Measurements from ENCODE around the gene MSRB1. TPM values are rescaled to one million over a fixed set of nuclear protein-coding genes. Genes with fewer than 3 reads are reported as not detected.
A peak's percentile ranks its signal among the peaks of the same experiment; 100 is the strongest.

MSRB1 gene
- total and polyA plus RNA-seq, 2 of the 13 experiments (the other 11 are each of a cell fraction or from before 2014, with no cell fraction given), result 32.1 to 75.4 TPM

DNA sequence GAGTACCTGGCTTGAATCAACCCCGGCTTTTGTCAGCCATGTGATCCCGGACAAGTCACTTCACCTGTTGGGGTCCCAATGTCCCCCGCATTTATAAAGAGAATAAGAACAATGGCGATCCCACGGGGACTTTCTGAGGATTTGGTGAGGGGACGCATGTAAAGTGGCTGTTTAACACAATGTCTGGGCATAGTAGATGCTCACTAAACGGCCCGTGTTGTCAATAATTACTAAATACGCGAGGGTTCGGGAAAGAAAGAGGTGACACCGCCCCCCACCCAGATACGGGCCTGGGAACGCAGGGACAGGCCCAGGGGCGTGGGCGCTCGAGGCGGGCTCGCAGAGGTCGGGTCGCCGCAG, 48.6 kb upstream of the MSRB1 start:
- in situ Hi-C loops (cut with HindIII; ENCODE audit: extremely low pct_ligation_motif_present, low pct_unique_long_range_greater_than_20kb) (no loop called here), intact Hi-C loops (cut with micrococcal nuclease; ENCODE audit: unreplicated experiment) (no loop called here)
- Histone ChIP-seq H3K9ac (ENCODE audit: insufficient read depth, low read depth, low read length) (no peak overlapping the region), H3K4me3 (replicated peaks in 1 of 3; ENCODE audit: insufficient read depth in 1 of 3, low read depth in 2 of 3, low read length in 3 of 3) (peak overlapping the region in 1 of 3 experiments; percentile 82; a peak in 2 of 6 replicates), H3K4me2 (ENCODE audit: low read depth, low read length) (peak overlapping the region; percentile 95), H3K36me3 (replicated peaks in 1 of 2; ENCODE audit: control insufficient read depth in 1 of 2, insufficient read depth in 2 of 2, low read length in 2 of 2) (peaks cover 2 to 5% of the 10 kb centered on the region in 2 experiments; a peak in 3 of 5 replicates), H3K79me2 (ENCODE audit: insufficient read depth, low read length) (no peaks in the 10 kb centered on the region), H2AFZ (ENCODE audit: low read length) (no peak overlapping the region), H3K9me3 (ENCODE audit: low read length) (no peaks in the 10 kb centered on the region), H3K27me3 (ENCODE audit: control insufficient read depth in 1 of 2, insufficient read depth in 2 of 2, low read length in 2 of 2) (peaks cover 0 to 8% of the 10 kb centered on the region in 2 experiments; a peak in 2 of 5 replicates), H3K27ac (ENCODE audit: extremely low read length, insufficient read depth, low read length) (no peak overlapping the region), H4K20me1 (ENCODE audit: insufficient read depth, low read length) (no peaks in the 10 kb centered on the region), H3K4me1 (ENCODE audit: insufficient read depth, low read length) (peaks cover 52% of the 10 kb centered on the region)
- FAIRE-seq (no peak), DNase-seq (ENCODE audit: low spot score) (no peak), ATAC-seq (no peak)
- BruUV-seq (replicated peaks), result no TSS peak
- WGBS (ENCODE audit: low lambda C conversion rate), result 92% methylated on average over 22 of the region's 22 CpGs
- CTCF ChIA-PET (ENCODE audit: low intra/inter-chr PET ratio, low total read pairs), result no interaction called here
- POLR2A ChIA-PET, result interaction anchor here (0.7 to 2.6 kb wide), 5 partner anchors 20 to 164 kb away, joined by 3 to 16 read pairs (median 9); partner anchors contain the start of genes RPS2, TBL3 and TRAF7
- no peak for TF ChIP-seq REPIN1 (CRISPR knock-in tag; IDR thresholded peaks at IDR 0.05; ENCODE audit: borderline replicate concordance, low read depth)
- TF ChIP-seq, protein P1, sequence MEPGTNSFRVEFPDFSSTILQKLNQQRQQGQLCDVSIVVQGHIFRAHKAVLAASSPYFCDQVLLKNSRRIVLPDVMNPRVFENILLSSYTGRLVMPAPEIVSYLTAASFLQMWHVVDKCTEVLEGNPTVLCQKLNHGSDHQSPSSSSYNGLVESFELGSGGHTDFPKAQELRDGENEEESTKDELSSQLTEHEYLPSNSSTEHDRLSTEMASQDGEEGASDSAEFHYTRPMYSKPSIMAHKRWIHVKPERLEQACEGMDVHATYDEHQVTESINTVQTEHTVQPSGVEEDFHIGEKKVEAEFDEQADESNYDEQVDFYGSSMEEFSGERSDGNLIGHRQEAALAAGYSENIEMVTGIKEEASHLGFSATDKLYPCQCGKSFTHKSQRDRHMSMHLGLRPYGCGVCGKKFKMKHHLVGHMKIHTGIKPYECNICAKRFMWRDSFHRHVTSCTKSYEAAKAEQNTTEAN (CRISPR knock-in tag; conservative IDR thresholded peaks at IDR 0.05), result no peak
- TF ChIP-seq FOSL1 (CRISPR knock-in tag; IDR thresholded peaks at IDR 0.05; ENCODE audit: borderline replicate concordance), result no peak
- TF ChIP-seq KMT2A (CRISPR knock-in tag; IDR thresholded peaks at IDR 0.05), result no peak
- TF ChIP-seq, protein P2, sequence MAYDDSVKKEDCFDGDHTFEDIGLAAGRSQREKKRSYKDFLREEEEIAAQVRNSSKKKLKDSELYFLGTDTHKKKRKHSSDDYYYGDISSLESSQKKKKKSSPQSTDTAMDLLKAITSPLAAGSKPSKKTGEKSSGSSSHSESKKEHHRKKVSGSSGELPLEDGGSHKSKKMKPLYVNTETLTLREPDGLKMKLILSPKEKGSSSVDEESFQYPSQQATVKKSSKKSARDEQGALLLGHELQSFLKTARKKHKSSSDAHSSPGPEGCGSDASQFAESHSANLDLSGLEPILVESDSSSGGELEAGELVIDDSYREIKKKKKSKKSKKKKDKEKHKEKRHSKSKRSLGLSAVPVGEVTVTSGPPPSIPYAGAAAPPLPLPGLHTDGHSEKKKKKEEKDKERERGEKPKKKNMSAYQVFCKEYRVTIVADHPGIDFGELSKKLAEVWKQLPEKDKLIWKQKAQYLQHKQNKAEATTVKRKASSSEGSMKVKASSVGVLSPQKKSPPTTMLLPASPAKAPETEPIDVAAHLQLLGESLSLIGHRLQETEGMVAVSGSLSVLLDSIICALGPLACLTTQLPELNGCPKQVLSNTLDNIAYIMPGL (CRISPR knock-in tag; IDR thresholded peaks at IDR 0.05; ENCODE audit: borderline replicate concordance in 1 of 2, low read depth in 1 of 2), result no peak
- TF ChIP-seq ZSCAN21 (CRISPR knock-in tag; IDR thresholded peaks at IDR 0.05; ENCODE audit: borderline replicate concordance), result 0 out of 2 replicates have a peak, but pooled peaks have one; percentile 7
- no peak for TF ChIP-seq NFATC3 (CRISPR knock-in tag; IDR thresholded peaks at IDR 0.05)
- no peak for TF ChIP-seq MTA3 (CRISPR knock-in tag; IDR thresholded peaks at IDR 0.05)

Data from HepG2 (cell line).